Activated CD8-positive, alpha-beta T cell treated with anti-CD3 and anti-CD28 coated beads for 36 hours (primary cell): ENCODE results near the gene VAMP1. TPM values are rescaled to one million over a fixed set of nuclear protein-coding genes. Genes with fewer than 3 reads are reported as not detected.
"Not testable (repeated sequence)": the region's sequence is repeated elsewhere in the genome, so short reads cannot be mapped to it uniquely, and the experiment has no call there.

Source experiments
- ATAC-seq: fragments of 200-7000 bp; cut with Tn5 transposase; one replicate; pipeline ENCODE4 v1.10.0; 2021; ENCODE audit warnings: mild to moderate bottlenecking, moderate library complexity
- CTCF ChIA-PET: fragments of 350-600 bp; sonication (Branson Sonifier 250); formaldehyde crosslinking; loops from one replicate; lab custom pipeline; 2021; ENCODE audit warnings: antibody characterized with exemption; lab: Charles Lee
- POLR2A ChIA-PET: fragments of 350-600 bp; sonication (Branson Sonifier 250); formaldehyde crosslinking; loops from one replicate; lab custom pipeline; 2021; ENCODE audit warnings: antibody characterized with exemption; lab: Charles Lee
- DNase-seq: peaks from one replicate; pipeline ENCODE4 v3.0.0-alpha.2; 2020
- H3K27ac Mint-ChIP-seq: one replicate; pipeline ENCODE4 v1.8.0; 2021; ENCODE audit warnings: mild to moderate bottlenecking, mixed read lengths
- H3K27me3 Mint-ChIP-seq: one replicate; pipeline ENCODE4 v1.8.0; 2021; ENCODE audit warnings: mixed read lengths
- H3K36me3 Mint-ChIP-seq: one replicate; pipeline ENCODE4 v1.8.0; 2021; ENCODE audit warnings: low read depth, mixed read lengths
- H3K4me1 Mint-ChIP-seq: one replicate; pipeline ENCODE4 v1.8.0; 2021; ENCODE audit warnings: low read depth, mixed read lengths
- H3K4me3 Mint-ChIP-seq: one replicate; pipeline ENCODE4 v1.8.0; 2021; ENCODE audit warnings: mild to moderate bottlenecking, moderate library complexity, mixed read lengths
- H3K9me3 Mint-ChIP-seq: one replicate; pipeline ENCODE4 v1.8.0; 2021; ENCODE audit warnings: mixed read lengths
- CTCF ChIP-seq: fragments of 200-600 bp; IDR thresholded peaks from one replicate; pipeline ENCODE4 v1.8.0; 2022; ENCODE audit warnings: antibody characterized with exemption, mild to moderate bottlenecking
- intact Hi-C: fragments of 100-400 bp; cut with micrococcal nuclease; formaldehyde crosslinking; loops from one replicate; pipeline ENCODE4 v1.10.0; 2022
- total RNA-seq, 2 experiments: library from RNA; stranded (reverse); gene quantifications; one replicate each; pipeline ENCODE4 v1.2.3, GENCODE V29; 2021

VAMP1 gene
- total RNA-seq, 2 experiments from 2014 or later: 50.0 to 51.2 TPM

GRCh38 chr12:6500466-6500865 is 30.0 kb upstream of the VAMP1 start:
- CTCF ChIA-PET: interaction anchor here (0.5 to 1.7 kb wide), 9 partner anchors 11 to 78 kb away, joined by 3 to 6 read pairs (median 4); no protein-coding TSS in a partner anchor
- H3K27ac Mint-ChIP-seq: no peak overlapping the region

GRCh38 chr12:6497291-6497690 is 26.8 kb upstream of the VAMP1 start:
- H3K27me3 Mint-ChIP-seq, DNase-seq, ATAC-seq, H3K9me3 Mint-ChIP-seq, intact Hi-C loops: not testable (repeated sequence)
- peaks cover 44% of the 10 kb centered on the region for H3K36me3 Mint-ChIP-seq
- peaks cover 24% of the 10 kb centered on the region for H3K4me1 Mint-ChIP-seq
- CTCF ChIA-PET: interaction anchor here (1.0 to 1.8 kb wide), 2 partner anchors 40 to 74 kb away, joined by 4 to 5 read pairs; no protein-coding TSS in a partner anchor
- POLR2A ChIA-PET: interaction anchor here (1.2 to 4.1 kb wide), 3 partner anchors 27 to 39 kb away, joined by 3 to 21 read pairs (median 3); partner anchors contain the start of gene VAMP1
- H3K27ac Mint-ChIP-seq: peak overlapping the region; percentile 77
- H3K4me3 Mint-ChIP-seq: peak overlapping the region; percentile 24

More at GRCh38 chr12:6500466-6500865, 30.0 kb upstream of the VAMP1 start:
- peaks cover 34% of the 10 kb centered on the region for H3K36me3 Mint-ChIP-seq
- DNase-seq: no peak
- no peak for ATAC-seq
- no peak overlapping the region for H3K4me3 Mint-ChIP-seq
- H3K4me1 Mint-ChIP-seq: peaks cover 18% of the 10 kb centered on the region
- no peak for TF ChIP-seq CTCF
- H3K9me3 Mint-ChIP-seq: no peaks in the 10 kb centered on the region
- POLR2A ChIA-PET: interaction anchor here (0.7 to 2.6 kb wide), 7 partner anchors 11 to 247 kb away, joined by 3 to 7 read pairs (median 4); no protein-coding TSS in a partner anchor
- no peaks in the 10 kb centered on the region for H3K27me3 Mint-ChIP-seq
- intact Hi-C loops: no loop called here

GRCh38 chr12:6494968-6495367 is 24.5 kb upstream of the VAMP1 start:
- Mint-ChIP-seq H3K4me3 (peak overlapping the region; percentile 99), H3K9me3 (no peaks in the 10 kb centered on the region), H3K4me1 (peaks cover 31% of the 10 kb centered on the region), H3K36me3 (peaks cover 55% of the 10 kb centered on the region), H3K27ac (peak overlapping the region; percentile 99), H3K27me3 (no peaks in the 10 kb centered on the region)
- no peak for DNase-seq
- intact Hi-C loops: loop anchor here (5.0 kb wide), 1 partner anchor 37 kb away; the partner anchor contains the start of gene GAPDH
- CTCF ChIA-PET: interaction anchor here (0.7 to 1.8 kb wide), 10 partner anchors 16 to 72 kb away, joined by 3 to 10 read pairs (median 4); no protein-coding TSS in a partner anchor
- TF ChIP-seq CTCF: no peak
- POLR2A ChIA-PET: interaction anchor here (0.7 to 4.1 kb wide), 11 partner anchors 9 to 52 kb away, joined by 3 to 21 read pairs (median 4); partner anchors contain the start of gene VAMP1
- ATAC-seq: no peak

- peak overlapping the region; percentile 99 for H3K27ac Mint-ChIP-seq
- ChIA-PET POLR2A (interaction anchor here (0.7 to 4.1 kb wide), 10 partner anchors 10 to 51 kb away, joined by 3 to 21 read pairs (median 6); partner anchors contain the start of gene VAMP1), CTCF (interaction anchor here (0.7 to 1.8 kb wide), 10 partner anchors 17 to 71 kb away, joined by 3 to 10 read pairs (median 4); no protein-coding TSS in a partner anchor)
- DNase-seq (peak; percentile 36), ATAC-seq (peak; percentile 5)
- no peaks in the 10 kb centered on the region for H3K27me3 Mint-ChIP-seq
- H3K4me3 Mint-ChIP-seq: peak overlapping the region; percentile 99
- peaks cover 54% of the 10 kb centered on the region for H3K36me3 Mint-ChIP-seq
- peaks cover 31% of the 10 kb centered on the region for H3K4me1 Mint-ChIP-seq
- intact Hi-C loops: loop anchor here (5.0 kb wide), 1 partner anchor 38 kb away; the partner anchor contains the start of gene GAPDH
- no peaks in the 10 kb centered on the region for H3K9me3 Mint-ChIP-seq
- TF ChIP-seq CTCF: no peak
Measured at GRCh38 chr12:6494258-6494743, 23.8 kb upstream of the VAMP1 start.

GRCh38 chr12:6493497-6494257 is 23.2 kb upstream of the VAMP1 start, which contains the start of gene NCAPD2:
Gene NCAPD2, plus strand, starts transcription at chr12:6494102. Its CDS starts 997 bp downstream, at chr12:6495099.
- Mint-ChIP-seq H3K27ac (peak within 1 kb of the TSS; percentile 99), H3K9me3 (no peaks in the 10 kb centered on the region), H3K4me1 (peaks cover 31% of the 10 kb centered on the region), H3K4me3 (peak within 1 kb of the TSS; percentile 99), H3K36me3 (peaks cover 50% of the 10 kb centered on the region), H3K27me3 (no peaks in the 10 kb centered on the region)
- ChIA-PET CTCF (interaction anchor here (0.9 to 3.2 kb wide), 11 partner anchors 17 to 192 kb away, joined by 3 to 16 read pairs (median 7); partner anchors contain the start of gene VAMP1), POLR2A (interaction anchor here (0.6 to 4.1 kb wide), 30 partner anchors 8 to 171 kb away, joined by 3 to 22 read pairs (median 4); partner anchors contain the start of genes TAPBPL and VAMP1)
- ATAC-seq: peak; percentile 88
- intact Hi-C loops: loop anchor here (2.0 to 5.0 kb wide), 2 partner anchors 39 to 67 kb away; partner anchors contain the start of gene GAPDH
- DNase-seq: peak; percentile 98
- TF ChIP-seq CTCF: no peak
